DOHH2 (cell line): ENCODE data around the gene FSCN2.

ENCODE experiments used
- EZH2phosphoT487 ChIP-seq: fragments of 200-600 bp; sonication (generic); IDR thresholded peaks from 2 replicates; pipeline ENCODE4 v1.6.1; 2017; ENCODE audit warnings: borderline replicate concordance, mild to moderate bottlenecking, antibody characterized with exemption, low read length, moderate library complexity, mixed read lengths
- TF ChIP-seq, protein P1 (sequence below): fragments of 200-600 bp; sonication (generic); IDR thresholded peaks from one replicate; pipeline ENCODE4 v1.5.1; 2014; ENCODE audit warnings: antibody characterized with exemption, mild to moderate bottlenecking, low read depth, low read length; ENCODE audit not compliant: poor library complexity, severe bottlenecking

DNA sequence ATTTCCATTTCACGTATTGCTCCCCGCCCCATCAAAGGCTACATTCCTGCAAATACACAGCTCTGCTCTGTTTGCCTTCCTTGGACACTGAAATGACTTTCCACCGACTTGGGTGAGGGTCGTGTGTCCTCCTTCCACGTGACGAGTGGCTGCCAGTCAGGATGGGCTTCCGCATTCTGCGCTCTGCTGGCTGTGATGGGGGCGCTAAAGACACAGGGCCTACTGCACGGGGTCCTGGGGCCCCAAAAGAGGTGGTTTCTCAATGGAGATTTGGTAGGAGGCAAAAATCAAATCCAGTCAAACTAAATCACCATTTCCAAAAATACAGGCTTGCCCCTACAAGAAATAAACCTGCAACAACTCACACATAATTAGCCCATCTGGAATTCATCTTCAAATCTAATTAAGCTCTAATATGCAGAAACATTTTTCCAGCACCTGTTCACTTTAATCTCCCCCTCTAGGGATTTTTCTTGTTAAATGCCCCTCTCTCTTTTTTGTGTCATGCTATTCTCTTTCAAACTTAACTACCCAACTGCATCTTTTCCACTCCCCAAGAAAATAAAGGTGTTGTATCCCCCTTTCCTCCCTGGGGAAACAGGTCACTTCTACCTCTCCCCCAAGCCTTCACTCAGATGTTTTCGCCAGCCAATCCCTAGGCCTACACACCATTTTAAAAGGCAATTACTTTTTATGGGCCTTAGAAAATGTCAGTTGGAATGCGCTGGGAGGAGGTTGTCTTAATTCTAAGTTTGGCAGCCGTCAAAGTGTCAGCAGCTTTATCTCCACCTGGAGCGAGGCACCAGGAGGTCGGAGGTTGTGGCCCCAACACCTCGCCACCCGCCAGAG is 45.8 kb downstream of the FSCN2 start:
- TF ChIP-seq, protein P1, sequence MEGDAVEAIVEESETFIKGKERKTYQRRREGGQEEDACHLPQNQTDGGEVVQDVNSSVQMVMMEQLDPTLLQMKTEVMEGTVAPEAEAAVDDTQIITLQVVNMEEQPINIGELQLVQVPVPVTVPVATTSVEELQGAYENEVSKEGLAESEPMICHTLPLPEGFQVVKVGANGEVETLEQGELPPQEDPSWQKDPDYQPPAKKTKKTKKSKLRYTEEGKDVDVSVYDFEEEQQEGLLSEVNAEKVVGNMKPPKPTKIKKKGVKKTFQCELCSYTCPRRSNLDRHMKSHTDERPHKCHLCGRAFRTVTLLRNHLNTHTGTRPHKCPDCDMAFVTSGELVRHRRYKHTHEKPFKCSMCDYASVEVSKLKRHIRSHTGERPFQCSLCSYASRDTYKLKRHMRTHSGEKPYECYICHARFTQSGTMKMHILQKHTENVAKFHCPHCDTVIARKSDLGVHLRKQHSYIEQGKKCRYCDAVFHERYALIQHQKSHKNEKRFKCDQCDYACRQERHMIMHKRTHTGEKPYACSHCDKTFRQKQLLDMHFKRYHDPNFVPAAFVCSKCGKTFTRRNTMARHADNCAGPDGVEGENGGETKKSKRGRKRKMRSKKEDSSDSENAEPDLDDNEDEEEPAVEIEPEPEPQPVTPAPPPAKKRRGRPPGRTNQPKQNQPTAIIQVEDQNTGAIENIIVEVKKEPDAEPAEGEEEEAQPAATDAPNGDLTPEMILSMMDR: no peak
- no peak for TF ChIP-seq EZH2phosphoT487
